Activated naive CD8-positive, alpha-beta T cell treated with anti-CD3 and anti-CD28 coated beads, Interleukin-2, amount 50 U/mL, for 24 hours (primary cell): Measurements from ENCODE around the gene NEURL1B.

Experiments
- ATAC-seq: fragments of 150-1000 bp; cut with Tn5 transposase; one replicate; pipeline ENCODE4 v1.10.0; 2021
- DNase-seq: peaks from one replicate; pipeline ENCODE4 v3.0.0; 2021
- H3K27ac Mint-ChIP-seq: one replicate; pipeline ENCODE4 v1.8.0; 2021; ENCODE audit warnings: mild to moderate bottlenecking, mixed read lengths
- H3K27me3 Mint-ChIP-seq: one replicate; pipeline ENCODE4 v1.8.0; 2021; ENCODE audit warnings: mixed read lengths
- H3K36me3 Mint-ChIP-seq: one replicate; pipeline ENCODE4 v1.8.0; 2021; ENCODE audit warnings: low read depth, mixed read lengths
- H3K4me1 Mint-ChIP-seq: one replicate; pipeline ENCODE4 v1.8.0; 2021; ENCODE audit warnings: mixed read lengths
- H3K4me3 Mint-ChIP-seq: one replicate; pipeline ENCODE4 v1.8.0; 2021; ENCODE audit warnings: mild to moderate bottlenecking, moderate library complexity, mixed read lengths
- H3K9me3 Mint-ChIP-seq: one replicate; pipeline ENCODE4 v1.8.0; 2021; ENCODE audit warnings: mixed read lengths

The NEURL1B gene

DNA sequence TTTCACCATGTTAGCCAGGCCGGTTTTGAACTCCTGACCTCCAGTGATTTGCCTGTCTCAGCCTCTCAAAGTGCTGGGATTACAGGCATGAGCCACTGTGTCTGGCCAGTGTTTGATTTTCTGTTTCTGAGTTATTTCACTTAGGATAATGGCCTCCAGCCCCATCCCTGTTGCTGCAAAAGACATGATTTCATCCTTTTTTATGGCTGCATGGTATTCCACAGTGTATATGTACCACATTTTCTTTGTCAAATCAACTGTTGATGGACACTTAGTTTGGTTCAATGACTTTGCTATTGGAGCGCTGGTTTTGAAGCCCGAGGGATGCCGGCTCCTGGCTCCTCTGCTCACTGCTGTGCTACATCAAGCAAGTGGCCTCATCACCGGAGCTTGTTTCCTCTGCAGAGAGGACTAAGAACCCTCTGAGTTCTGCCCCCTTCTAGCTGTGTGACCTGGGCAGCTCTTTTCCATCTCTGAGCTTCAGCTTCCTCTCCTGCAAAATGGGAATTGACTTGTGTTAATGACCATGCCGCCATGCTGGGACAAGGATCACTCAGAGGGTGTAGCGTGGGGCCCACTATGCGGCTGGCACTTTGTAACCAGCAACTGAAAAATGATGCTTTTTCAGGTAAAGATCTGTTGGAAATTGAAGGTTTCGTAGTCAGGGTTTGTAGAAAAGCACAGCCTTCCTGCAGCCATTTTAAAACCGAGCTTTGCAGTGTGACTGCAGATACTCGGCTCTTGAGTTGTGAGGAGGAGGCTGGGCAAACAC, 4.6 kb upstream of the NEURL1B start:
- Mint-ChIP-seq H3K36me3 (no peaks in the 10 kb centered on the region), H3K9me3 (no peaks in the 10 kb centered on the region), H3K4me1 (no peaks in the 10 kb centered on the region), H3K27ac (no peak overlapping the region), H3K27me3 (peaks cover 21% of the 10 kb centered on the region), H3K4me3 (no peak overlapping the region)
- DNase-seq (no peak), ATAC-seq (no peak)

- peaks cover 26% of the 10 kb centered on the region for H3K27me3 Mint-ChIP-seq
- no peak overlapping the region for H3K27ac Mint-ChIP-seq
- DNase-seq = no peak
- ATAC-seq = no peak
- no peaks in the 10 kb centered on the region for H3K36me3 Mint-ChIP-seq
- H3K9me3 Mint-ChIP-seq = no peaks in the 10 kb centered on the region
- no peaks in the 10 kb centered on the region for H3K4me1 Mint-ChIP-seq
- no peak overlapping the region for H3K4me3 Mint-ChIP-seq
Observed at GRCh38 chr5:172637110-172637580, 3.9 kb upstream of the NEURL1B start.

- DNase-seq (no peak), ATAC-seq (no peak)
- H3K9me3 Mint-ChIP-seq = no peaks in the 10 kb centered on the region
- no peaks in the 10 kb centered on the region for H3K4me1 Mint-ChIP-seq
- H3K4me3 Mint-ChIP-seq = no peak overlapping the region
- no peaks in the 10 kb centered on the region for H3K36me3 Mint-ChIP-seq
- H3K27me3 Mint-ChIP-seq = peaks cover 31% of the 10 kb centered on the region
- no peak overlapping the region for H3K27ac Mint-ChIP-seq
Observed at GRCh38 chr5:172637740-172638139, 3.3 kb upstream of the NEURL1B start.

- H3K27me3 Mint-ChIP-seq = peaks cover 32% of the 10 kb centered on the region
- H3K4me3 Mint-ChIP-seq = no peak overlapping the region
- no peak for DNase-seq
- H3K4me1 Mint-ChIP-seq = no peaks in the 10 kb centered on the region
- no peaks in the 10 kb centered on the region for H3K9me3 Mint-ChIP-seq
- no peak overlapping the region for H3K27ac Mint-ChIP-seq
- H3K36me3 Mint-ChIP-seq = no peaks in the 10 kb centered on the region
- no peak for ATAC-seq
Observed at GRCh38 chr5:172638209-172638768, 2.8 kb upstream of the NEURL1B start.

- Mint-ChIP-seq H3K4me3 (peak overlapping the region; percentile 13), H3K27me3 (peaks cover 39% of the 10 kb centered on the region), H3K27ac (no peak overlapping the region), H3K36me3 (no peaks in the 10 kb centered on the region), H3K4me1 (no peaks in the 10 kb centered on the region), H3K9me3 (no peaks in the 10 kb centered on the region)
- ATAC-seq (no peak), DNase-seq (no peak)
Observed at GRCh38 chr5:172640139-172640538, 924 bp upstream of the NEURL1B start.

DNA sequence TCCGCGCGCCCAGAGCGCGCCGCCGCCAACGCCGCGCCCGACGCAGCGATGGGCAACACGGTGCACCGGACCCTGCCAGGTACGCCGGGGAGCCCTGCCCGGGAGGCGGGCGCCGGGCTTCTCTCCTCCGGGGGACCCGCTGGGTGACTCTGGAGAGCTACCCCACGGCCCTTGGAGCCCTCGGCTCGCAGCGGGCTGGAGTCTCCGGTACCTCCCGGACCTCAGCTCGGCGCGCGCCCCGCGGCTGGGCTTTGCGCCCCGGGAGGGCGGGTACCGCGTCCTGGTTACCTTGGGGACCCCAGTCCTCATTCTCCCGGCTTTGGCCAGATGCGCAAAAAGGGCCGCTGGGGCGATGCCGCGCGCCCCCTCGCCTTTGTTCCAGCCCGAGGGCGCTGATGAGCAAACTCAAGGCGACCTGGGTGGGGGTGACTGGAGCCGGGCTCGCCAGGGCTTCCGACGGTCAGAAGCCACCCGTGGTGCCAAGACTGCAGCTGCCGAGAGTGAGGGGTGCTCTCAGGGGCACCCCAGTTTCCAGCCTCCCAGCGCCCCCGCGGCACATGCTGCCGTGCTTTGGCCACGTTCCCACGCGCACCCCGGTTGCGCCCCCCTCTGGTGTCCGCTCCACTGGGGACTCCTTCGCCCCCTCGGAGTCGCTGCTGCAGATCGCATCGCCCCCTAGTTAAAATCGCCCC, 442 bp downstream of the NEURL1B start:
- Mint-ChIP-seq H3K9me3 (no peaks in the 10 kb centered on the region), H3K36me3 (no peaks in the 10 kb centered on the region), H3K4me3 (no peak overlapping the region), H3K27ac (no peak overlapping the region), H3K4me1 (no peaks in the 10 kb centered on the region), H3K27me3 (peaks cover 37% of the 10 kb centered on the region)
- ATAC-seq (peak; percentile 27), DNase-seq (peak; percentile 5)

DNA sequence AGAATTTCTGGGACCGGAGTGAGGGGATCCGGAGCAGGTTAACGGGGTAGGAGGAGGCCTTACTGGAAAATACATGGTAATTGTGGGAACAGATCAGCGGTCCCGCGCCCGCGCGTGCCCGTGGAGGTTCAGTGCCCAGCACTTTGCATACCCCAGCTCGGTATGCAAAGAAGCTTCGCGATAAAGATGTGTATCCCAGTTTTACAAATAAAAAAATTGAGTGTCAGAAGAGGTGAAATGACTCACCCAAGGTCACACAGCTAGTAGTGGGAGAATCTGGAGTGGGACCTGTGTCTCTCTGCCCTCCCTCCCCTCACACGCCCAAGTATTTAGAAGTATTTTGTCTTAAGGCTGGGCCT, 967 bp downstream of the NEURL1B start:
- ATAC-seq (no peak), DNase-seq (no peak)
- no peaks in the 10 kb centered on the region for H3K36me3 Mint-ChIP-seq
- H3K4me3 Mint-ChIP-seq = no peak overlapping the region
- no peaks in the 10 kb centered on the region for H3K9me3 Mint-ChIP-seq
- no peak overlapping the region for H3K27ac Mint-ChIP-seq
- no peaks in the 10 kb centered on the region for H3K4me1 Mint-ChIP-seq
- peaks cover 37% of the 10 kb centered on the region for H3K27me3 Mint-ChIP-seq

DNA sequence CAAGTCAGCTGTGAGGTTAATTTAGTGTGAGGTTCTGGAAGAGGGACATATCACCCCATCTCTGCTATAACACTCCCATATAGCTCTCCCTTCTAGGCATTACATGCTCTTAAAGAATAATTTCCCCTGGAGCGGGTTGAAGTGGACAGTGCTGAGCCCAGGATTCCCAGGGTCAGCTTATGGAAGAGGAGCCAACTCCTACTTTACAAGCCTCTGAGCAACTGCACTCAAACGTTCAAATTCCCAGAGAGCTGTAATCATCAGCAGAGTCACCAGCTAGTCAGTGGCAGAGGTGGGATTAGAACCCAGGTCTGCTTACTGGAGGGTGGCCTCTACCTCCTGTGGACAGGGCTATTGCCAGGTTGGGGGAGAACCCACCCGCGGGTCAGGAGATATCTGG, 1.4 kb downstream of the NEURL1B start:
- no peaks in the 10 kb centered on the region for H3K9me3 Mint-ChIP-seq
- H3K27me3 Mint-ChIP-seq = peaks cover 37% of the 10 kb centered on the region
- no peak for DNase-seq
- ATAC-seq = no peak
- H3K4me3 Mint-ChIP-seq = no peak overlapping the region
- no peaks in the 10 kb centered on the region for H3K4me1 Mint-ChIP-seq
- no peak overlapping the region for H3K27ac Mint-ChIP-seq
- no peaks in the 10 kb centered on the region for H3K36me3 Mint-ChIP-seq

DNA sequence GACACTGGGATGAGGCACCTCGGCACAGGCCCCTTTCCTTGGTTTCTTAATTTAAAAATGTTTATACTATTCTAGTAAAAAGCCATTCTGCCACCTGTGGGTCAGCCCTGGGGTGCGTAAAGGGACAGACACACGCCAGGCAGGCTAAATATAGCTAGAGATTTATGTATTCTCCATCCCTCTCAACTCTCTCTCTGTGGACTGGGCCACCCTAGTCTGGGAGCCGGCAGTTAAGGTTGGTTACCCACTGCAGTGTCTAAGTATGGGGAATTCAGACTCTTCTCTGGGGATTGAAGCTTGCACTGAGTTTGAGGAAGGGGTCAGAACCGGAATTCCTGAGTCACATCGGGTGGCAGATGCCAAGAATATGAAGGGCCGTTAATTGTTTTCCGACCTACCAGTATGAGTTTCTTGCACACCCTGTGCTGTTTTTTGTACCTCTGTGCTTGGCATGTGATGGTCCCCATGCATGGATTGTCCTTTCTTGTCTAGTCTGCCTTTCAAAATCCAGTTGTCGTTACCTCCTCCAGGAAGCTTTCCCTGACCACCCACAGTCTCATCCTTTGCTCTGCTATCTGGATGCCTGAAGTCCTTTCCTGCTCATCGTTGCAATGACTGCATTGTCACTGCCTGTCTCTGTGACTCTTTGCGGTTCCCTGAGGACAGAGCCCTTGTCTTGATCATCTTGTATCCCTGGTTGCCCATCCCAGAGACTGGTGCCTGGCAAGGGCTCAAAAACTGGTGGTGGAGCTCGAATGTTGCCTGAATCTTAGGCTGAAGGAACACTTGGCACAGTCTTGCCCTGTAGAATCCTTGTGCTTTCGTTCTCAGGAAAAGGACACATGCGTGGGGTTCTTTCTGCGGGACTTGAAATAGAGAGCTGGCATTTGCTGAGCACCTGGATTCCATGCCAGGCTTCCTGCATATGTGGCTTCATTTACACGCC, 2.1 kb downstream of the NEURL1B start:
- Mint-ChIP-seq H3K27me3 (peaks cover 36% of the 10 kb centered on the region), H3K27ac (no peak overlapping the region), H3K9me3 (no peaks in the 10 kb centered on the region), H3K36me3 (no peaks in the 10 kb centered on the region), H3K4me1 (no peaks in the 10 kb centered on the region), H3K4me3 (no peak overlapping the region)
- no peak for ATAC-seq
- no peak for DNase-seq

- Mint-ChIP-seq H3K4me1 (no peaks in the 10 kb centered on the region), H3K36me3 (no peaks in the 10 kb centered on the region), H3K27ac (no peak overlapping the region), H3K27me3 (peaks cover 32% of the 10 kb centered on the region), H3K9me3 (no peaks in the 10 kb centered on the region), H3K4me3 (no peak overlapping the region)
- ATAC-seq (no peak), DNase-seq (no peak)
Observed at GRCh38 chr5:172644266-172644665, 3.2 kb downstream of the NEURL1B start.

DNA sequence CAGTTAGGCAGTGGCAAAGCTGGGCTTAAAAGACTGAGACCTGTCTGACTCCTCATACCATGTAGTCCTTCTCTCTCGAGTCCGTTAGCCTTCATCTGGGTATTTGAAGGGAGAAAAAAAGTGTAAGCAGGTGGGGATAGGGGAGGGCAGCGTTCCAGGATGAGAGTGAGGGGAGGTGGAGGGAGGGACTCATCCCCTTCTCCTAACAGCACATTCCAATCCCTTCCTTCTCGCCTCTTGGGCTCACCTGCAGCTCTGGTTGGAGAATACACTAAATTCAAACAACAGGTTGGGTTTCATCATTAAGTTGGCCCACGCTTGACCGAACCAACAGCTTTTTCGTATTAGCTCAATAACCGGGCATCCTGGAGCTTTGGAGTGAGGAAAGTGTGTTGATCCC, 3.6 kb downstream of the NEURL1B start:
- H3K27ac Mint-ChIP-seq = no peak overlapping the region
- DNase-seq = no peak
- H3K27me3 Mint-ChIP-seq = peaks cover 28% of the 10 kb centered on the region
- no peak overlapping the region for H3K4me3 Mint-ChIP-seq
- ATAC-seq = no peak
- H3K9me3 Mint-ChIP-seq = no peaks in the 10 kb centered on the region
- no peaks in the 10 kb centered on the region for H3K4me1 Mint-ChIP-seq
- no peaks in the 10 kb centered on the region for H3K36me3 Mint-ChIP-seq

DNA sequence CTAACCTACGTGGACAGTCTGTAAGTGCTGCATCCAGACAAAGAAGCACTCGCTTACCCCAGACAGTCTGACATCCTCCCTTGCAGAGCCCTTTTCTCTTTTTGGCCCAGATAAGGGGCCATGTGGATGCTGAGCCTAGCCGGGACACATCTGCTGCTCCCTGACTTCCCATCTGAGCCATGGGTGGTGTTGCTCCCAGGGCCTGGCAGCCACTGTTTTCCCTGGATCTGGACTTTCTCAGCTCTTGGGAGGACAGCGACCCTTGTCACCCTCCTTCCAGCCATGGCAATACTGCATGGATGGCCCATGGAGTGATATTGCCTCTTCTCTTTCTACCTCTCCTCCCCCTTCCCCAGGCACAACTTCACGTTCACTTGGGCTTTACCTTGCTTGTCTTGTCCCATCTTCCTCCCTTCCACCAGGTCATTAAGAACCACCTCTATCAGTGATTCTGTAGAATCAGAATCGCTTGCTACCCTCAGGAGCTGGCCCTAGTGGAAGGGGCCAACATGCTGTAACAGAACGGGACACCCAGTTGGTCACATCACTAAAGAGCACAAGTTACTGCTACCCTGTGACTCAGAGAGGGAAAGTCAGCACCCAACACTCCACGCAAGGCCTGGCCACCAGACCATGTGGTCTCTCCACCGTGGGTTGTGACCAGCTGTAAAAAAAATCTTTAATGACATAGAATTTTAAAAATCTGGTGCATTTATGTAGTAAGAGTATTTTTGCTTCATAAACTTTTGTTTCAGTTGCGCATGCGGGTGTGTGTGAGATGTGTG, 4.4 kb downstream of the NEURL1B start:
- Mint-ChIP-seq H3K4me3 (no peak overlapping the region), H3K27me3 (peaks cover 21% of the 10 kb centered on the region), H3K36me3 (no peaks in the 10 kb centered on the region), H3K27ac (no peak overlapping the region), H3K9me3 (no peaks in the 10 kb centered on the region), H3K4me1 (no peaks in the 10 kb centered on the region)
- ATAC-seq = no peak
- no peak for DNase-seq

GRCh38 chr5:172646716-172647285, 5.7 kb downstream of the NEURL1B start:
- H3K4me3 Mint-ChIP-seq = no peak overlapping the region
- DNase-seq (no peak), ATAC-seq (no peak)
- H3K27me3 Mint-ChIP-seq = peaks cover 17% of the 10 kb centered on the region
- H3K27ac Mint-ChIP-seq = no peak overlapping the region
- H3K4me1 Mint-ChIP-seq = no peaks in the 10 kb centered on the region
- H3K36me3 Mint-ChIP-seq = no peaks in the 10 kb centered on the region
- H3K9me3 Mint-ChIP-seq = no peaks in the 10 kb centered on the region
